Measurements from ENCODE around the gene BTBD7. TPM values are rescaled to one million over a fixed set of nuclear protein-coding genes. Genes with fewer than 3 reads are reported as not detected.

Gene BTBD7
- total RNA-seq, 6 experiments from 2014 or later, result 8.1 to 14.3 (median 11.0) TPM

DNA sequence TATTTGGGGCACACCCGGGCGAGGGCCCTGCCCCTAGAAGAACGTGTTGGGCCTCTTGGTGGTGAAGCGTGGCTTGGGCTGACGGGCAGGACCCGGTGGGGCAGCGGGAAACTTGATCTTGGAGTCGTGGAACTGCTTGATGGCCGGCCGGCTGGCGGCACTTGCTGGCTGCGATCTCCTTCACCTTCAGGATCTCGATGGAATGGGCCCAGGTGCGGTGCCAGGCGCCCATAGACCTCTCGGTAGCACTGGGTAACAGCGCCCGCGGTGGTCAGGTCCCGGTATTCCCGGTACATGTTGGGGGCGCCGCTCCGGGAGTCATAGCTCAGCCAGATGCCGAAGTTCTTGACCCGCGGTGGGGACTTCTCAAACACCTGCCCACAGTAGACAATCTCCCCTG lies 109.3 kb downstream of the BTBD7 start:
- WGBS (ENCODE audit: insufficient coverage, low coverage, low lambda C conversion rate, missing lambda C conversion rate), result 95% methylated on average over 13 of the region's 27 CpGs
- DNase-seq, result no peak

DNA sequence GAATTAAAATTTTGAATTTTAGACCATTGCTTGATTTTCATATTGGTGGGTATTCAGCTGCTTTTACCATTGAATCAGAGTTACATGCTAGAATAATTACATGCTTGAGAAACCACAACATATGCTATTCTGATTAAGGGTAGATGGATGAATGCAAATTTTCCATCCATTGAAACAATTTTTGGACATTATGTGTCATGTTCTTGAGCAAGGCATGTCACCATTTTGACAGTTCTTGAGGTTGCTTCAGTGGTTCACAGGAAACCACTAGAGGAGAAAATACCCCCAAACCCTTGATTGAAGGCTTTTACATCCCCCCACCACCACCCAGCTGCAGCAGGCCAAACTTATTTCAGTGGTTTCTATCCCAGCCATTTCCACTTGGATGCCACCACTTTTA lies 112.3 kb downstream of the BTBD7 start:
- Histone ChIP-seq H3K9me3 (no peaks in the 10 kb centered on the region), H3K4me3 (no peak overlapping the region), H3K27ac (no peak overlapping the region), H3K27me3 (no peaks in the 10 kb centered on the region), H3K4me1 (no peaks in the 10 kb centered on the region), H3K36me3 (peaks cover 0 to 45% (median 18%) of the 10 kb centered on the region in 4 donors)
- no peak for DNase-seq
- ATAC-seq, result no peak
- intact Hi-C loops (cut with DNase I), result no loop called here
- TF ChIP-seq, protein P1, sequence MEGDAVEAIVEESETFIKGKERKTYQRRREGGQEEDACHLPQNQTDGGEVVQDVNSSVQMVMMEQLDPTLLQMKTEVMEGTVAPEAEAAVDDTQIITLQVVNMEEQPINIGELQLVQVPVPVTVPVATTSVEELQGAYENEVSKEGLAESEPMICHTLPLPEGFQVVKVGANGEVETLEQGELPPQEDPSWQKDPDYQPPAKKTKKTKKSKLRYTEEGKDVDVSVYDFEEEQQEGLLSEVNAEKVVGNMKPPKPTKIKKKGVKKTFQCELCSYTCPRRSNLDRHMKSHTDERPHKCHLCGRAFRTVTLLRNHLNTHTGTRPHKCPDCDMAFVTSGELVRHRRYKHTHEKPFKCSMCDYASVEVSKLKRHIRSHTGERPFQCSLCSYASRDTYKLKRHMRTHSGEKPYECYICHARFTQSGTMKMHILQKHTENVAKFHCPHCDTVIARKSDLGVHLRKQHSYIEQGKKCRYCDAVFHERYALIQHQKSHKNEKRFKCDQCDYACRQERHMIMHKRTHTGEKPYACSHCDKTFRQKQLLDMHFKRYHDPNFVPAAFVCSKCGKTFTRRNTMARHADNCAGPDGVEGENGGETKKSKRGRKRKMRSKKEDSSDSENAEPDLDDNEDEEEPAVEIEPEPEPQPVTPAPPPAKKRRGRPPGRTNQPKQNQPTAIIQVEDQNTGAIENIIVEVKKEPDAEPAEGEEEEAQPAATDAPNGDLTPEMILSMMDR (IDR thresholded peaks at IDR 0.05), result no peak
- TF ChIP-seq POLR2A (IDR thresholded peaks at IDR 0.05), result no peak

More for the DNA sequence above, 109.3 kb downstream of the BTBD7 start:
- peaks cover 0 to 48% (median 18%) of the 10 kb centered on the region in 4 donors for H3K36me3 ChIP-seq
- H3K9me3 ChIP-seq, result no peaks in the 10 kb centered on the region
- H3K4me3 ChIP-seq, result no peak overlapping the region
- H3K27me3 ChIP-seq, result no peaks in the 10 kb centered on the region
- TF ChIP-seq POLR2A (IDR thresholded peaks at IDR 0.05), result no peak
- TF ChIP-seq, protein P1 (IDR thresholded peaks at IDR 0.05), result no peak
- intact Hi-C loops (cut with DNase I), result no loop called here
- H3K27ac ChIP-seq, result no peak overlapping the region
- no peak for ATAC-seq
- no peaks in the 10 kb centered on the region for H3K4me1 ChIP-seq

DNA sequence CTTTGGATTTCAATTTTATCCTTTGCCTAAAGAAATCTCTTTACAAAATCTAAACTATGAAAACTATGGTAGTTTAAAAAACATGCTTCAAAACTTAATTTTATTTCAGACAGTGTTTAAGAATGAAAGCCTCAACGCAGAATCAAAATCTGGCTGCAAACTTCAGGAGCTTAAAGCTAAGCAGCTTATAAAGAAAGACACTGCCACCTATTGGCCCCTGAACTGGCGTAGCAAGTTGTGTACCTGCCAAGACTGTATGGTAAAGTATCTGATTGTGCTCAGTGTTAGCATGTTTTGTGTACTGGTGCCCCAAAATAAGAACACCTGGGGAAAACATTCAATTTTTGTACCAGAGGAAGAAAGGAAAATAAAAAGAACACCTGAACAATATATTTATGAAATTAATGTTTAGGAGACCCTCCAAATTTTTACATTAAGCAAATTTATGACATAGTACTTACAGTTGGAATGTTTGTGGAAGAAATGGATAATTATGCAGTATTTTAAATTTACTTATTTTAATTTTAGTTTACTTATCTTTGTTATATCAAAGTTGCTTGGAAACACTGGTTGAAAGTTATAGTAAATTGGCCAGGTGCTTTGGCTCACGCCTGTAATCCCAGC lies 113.6 kb downstream of the BTBD7 start:
- peak; percentile 87 to 92 (median 90) for ATAC-seq
- H3K27me3 ChIP-seq, result no peaks in the 10 kb centered on the region
- peak in 1 of 3 donors; percentile 54 for DNase-seq
- H3K27ac ChIP-seq, result no peak overlapping the region
- H3K9me3 ChIP-seq, result no peaks in the 10 kb centered on the region
- TF ChIP-seq, protein P1 (IDR thresholded peaks at IDR 0.05), result peak; percentile 45 to 71 (median 60)
- TF ChIP-seq POLR2A (IDR thresholded peaks at IDR 0.05), result no peak
- no peak overlapping the region for H3K4me3 ChIP-seq
- no peaks in the 10 kb centered on the region for H3K4me1 ChIP-seq
- H3K36me3 ChIP-seq, result peaks cover 0 to 51% (median 24%) of the 10 kb centered on the region in 4 donors
- 36% methylated on average over 3 of the region's 3 CpGs for WGBS (ENCODE audit: insufficient coverage, low coverage, low lambda C conversion rate, missing lambda C conversion rate)
- intact Hi-C loops (cut with DNase I), result no loop called here

DNA sequence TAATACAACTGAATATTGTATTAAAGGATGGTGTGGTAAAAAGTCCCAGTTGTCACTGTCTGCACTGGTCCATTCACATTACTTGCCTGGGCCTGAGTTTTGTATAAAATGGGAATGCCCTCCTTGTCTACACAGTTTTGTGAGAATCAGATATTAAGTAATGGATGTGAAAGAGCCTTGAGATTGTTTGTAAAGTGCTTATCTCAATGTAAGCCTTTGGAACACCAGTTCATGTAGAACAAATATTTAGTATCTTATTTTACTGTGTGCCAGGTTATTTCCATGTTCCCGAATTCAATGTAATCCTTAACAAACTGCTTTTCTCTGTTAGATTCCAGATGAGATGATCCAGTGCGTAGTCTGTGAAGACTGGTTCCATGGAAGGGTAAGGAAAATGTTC lies 118.2 kb downstream of the BTBD7 start:
- Histone ChIP-seq H3K27ac (no peak overlapping the region), H3K36me3 (peaks cover 0 to 65% (median 19%) of the 10 kb centered on the region in 4 donors), H3K4me1 (no peaks in the 10 kb centered on the region), H3K27me3 (no peaks in the 10 kb centered on the region), H3K4me3 (no peak overlapping the region), H3K9me3 (no peaks in the 10 kb centered on the region)
- ATAC-seq (no peak), DNase-seq (no peak)
- WGBS (ENCODE audit: insufficient coverage, low coverage, low lambda C conversion rate, missing lambda C conversion rate), result 78% methylated on average over 2 of the region's 2 CpGs
- intact Hi-C loops (cut with DNase I), result no loop called here
- TF ChIP-seq, protein P1 (IDR thresholded peaks at IDR 0.05), result no peak
- no peak for TF ChIP-seq POLR2A (IDR thresholded peaks at IDR 0.05)
